Breast epithelium (tissue), 4 donors: Measurements from ENCODE around the gene UBASH3B. TPM values are rescaled to one million over a fixed set of nuclear protein-coding genes. Genes with fewer than 3 reads are reported as not detected.

Experiments used
- DNase-seq, 2 donors: peaks; one replicate each; pipeline ENCODE4 v3.0.0-alpha.2; 2019; ENCODE audit warnings: low spot score in 2 of 2
- H3K27ac ChIP-seq, 2 donors: fragments of 200-600 bp; sonication (generic) in 1 of 2; one replicate each; pipeline ENCODE4 v1.5.1; 2016 to 2019; ENCODE audit warnings: mild to moderate bottlenecking in 1 of 2
- H3K27me3 ChIP-seq, 2 donors: fragments of 200-600 bp; sonication (generic) in 1 of 2; one replicate each; pipeline versions ENCODE4 v1.5.1 to v1.6.0; 2017 to 2019; ENCODE audit warnings: control low read depth in 1 of 2, mild to moderate bottlenecking in 1 of 2
- H3K36me3 ChIP-seq: fragments of 200-600 bp; one replicate; pipeline ENCODE4 v1.5.1; 2019
- H3K4me1 ChIP-seq, 2 donors: fragments of 200-600 bp; sonication (generic); one replicate each; pipeline ENCODE4 v1.5.1; 2016 to 2019; ENCODE audit warnings: control low read depth in 1 of 2
- H3K4me3 ChIP-seq, 3 donors: fragments of 200-600 bp; sonication (generic); 1 replicate in 2 of 3; 2 replicates in 1 of 3; pipeline ENCODE4 v1.5.1; 2016 to 2019; ENCODE audit warnings: mild to moderate bottlenecking in 3 of 3, moderate library complexity in 2 of 3
- H3K9me3 ChIP-seq, 2 donors: fragments of 200-600 bp; sonication (generic) in 1 of 2; one replicate each; pipeline ENCODE4 v1.5.1; 2016 to 2019; ENCODE audit warnings: control low read depth in 1 of 2
- POLR2A ChIP-seq: fragments of 450-650 bp; IDR thresholded peaks from one replicate; pipeline ENCODE4 v1.6.1; 2016; ENCODE audit warnings: antibody characterized with exemption, mild to moderate bottlenecking, moderate library complexity
- POLR2AphosphoS5 ChIP-seq, 3 donors: sonication (generic); formaldehyde crosslinking; IDR thresholded peaks; one replicate each; pipeline ENCODE4 v1.6.1; 2017; ENCODE audit warnings: antibody characterized with exemption in 3 of 3
- intact Hi-C: fragments of 100-400 bp; cut with DNase I; formaldehyde crosslinking; loops from one replicate; pipeline ENCODE4 v1.15.1; 2023; ENCODE audit warnings: low total_unique reads
- total RNA-seq, 3 donors: library from RNA; depleted of rRNA; stranded (reverse); fragments of >200 nt; gene quantifications; one replicate each; pipeline ENCODE4 v1.1.0, GENCODE V29; 2016
- TF ChIP-seq, protein P1 (sequence below), 3 donors: fragments of 450-650 bp; IDR thresholded peaks; one replicate each; pipeline ENCODE4 v1.5.1; 2016 to 2017; ENCODE audit warnings: antibody characterized with exemption in 3 of 3, mild to moderate bottlenecking in 3 of 3, moderate library complexity in 3 of 3

The UBASH3B gene
- total RNA-seq, 3 donors from 2014 or later = 4.7 to 6.2 (median 4.8) TPM

DNA sequence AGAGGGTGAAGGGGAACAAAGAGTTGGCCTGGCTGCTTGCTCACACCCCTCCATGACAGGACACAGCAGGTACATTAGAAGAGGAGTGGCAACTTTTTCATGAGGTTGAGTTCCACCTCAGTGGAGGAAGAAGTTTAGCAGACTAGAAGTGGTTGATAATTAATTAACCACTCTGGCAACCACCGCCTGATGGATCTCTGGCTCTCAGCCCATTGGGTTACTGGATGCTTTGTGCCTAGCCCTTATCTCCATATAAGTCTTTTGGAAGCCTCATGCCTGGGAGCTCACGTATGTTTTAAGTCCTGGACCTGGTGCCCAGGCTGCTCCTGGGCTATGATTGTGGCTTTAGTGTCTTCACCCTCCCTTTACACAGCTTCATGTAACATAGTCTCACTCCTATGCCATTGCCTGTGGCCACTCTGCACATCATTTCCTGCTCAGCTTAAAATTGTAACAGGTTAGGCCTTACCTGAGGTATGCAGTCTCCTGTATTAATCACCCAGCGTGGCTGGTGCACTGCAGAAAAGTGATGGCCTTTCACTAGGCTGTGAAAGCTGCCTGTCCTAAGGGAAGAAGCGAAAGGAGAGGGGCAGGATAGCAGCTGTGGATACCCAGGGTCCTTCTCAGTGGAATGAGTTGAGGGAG lies 110.1 kb downstream of the UBASH3B start:
- Histone ChIP-seq H3K9me3 (no peaks in the 10 kb centered on the region), H3K4me3 (no peak overlapping the region), H3K27ac (no peak overlapping the region), H3K36me3 (no peaks in the 10 kb centered on the region), H3K4me1 (no peaks in the 10 kb centered on the region), H3K27me3 (no peaks in the 10 kb centered on the region)
- DNase-seq = no peak
- TF ChIP-seq POLR2A (no peak), POLR2AphosphoS5 (IDR thresholded peaks at IDR 0.05) (no peak)
- TF ChIP-seq, protein P1, sequence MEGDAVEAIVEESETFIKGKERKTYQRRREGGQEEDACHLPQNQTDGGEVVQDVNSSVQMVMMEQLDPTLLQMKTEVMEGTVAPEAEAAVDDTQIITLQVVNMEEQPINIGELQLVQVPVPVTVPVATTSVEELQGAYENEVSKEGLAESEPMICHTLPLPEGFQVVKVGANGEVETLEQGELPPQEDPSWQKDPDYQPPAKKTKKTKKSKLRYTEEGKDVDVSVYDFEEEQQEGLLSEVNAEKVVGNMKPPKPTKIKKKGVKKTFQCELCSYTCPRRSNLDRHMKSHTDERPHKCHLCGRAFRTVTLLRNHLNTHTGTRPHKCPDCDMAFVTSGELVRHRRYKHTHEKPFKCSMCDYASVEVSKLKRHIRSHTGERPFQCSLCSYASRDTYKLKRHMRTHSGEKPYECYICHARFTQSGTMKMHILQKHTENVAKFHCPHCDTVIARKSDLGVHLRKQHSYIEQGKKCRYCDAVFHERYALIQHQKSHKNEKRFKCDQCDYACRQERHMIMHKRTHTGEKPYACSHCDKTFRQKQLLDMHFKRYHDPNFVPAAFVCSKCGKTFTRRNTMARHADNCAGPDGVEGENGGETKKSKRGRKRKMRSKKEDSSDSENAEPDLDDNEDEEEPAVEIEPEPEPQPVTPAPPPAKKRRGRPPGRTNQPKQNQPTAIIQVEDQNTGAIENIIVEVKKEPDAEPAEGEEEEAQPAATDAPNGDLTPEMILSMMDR (IDR thresholded peaks at IDR 0.05) = no peak
- intact Hi-C loops = no loop called here

DNA sequence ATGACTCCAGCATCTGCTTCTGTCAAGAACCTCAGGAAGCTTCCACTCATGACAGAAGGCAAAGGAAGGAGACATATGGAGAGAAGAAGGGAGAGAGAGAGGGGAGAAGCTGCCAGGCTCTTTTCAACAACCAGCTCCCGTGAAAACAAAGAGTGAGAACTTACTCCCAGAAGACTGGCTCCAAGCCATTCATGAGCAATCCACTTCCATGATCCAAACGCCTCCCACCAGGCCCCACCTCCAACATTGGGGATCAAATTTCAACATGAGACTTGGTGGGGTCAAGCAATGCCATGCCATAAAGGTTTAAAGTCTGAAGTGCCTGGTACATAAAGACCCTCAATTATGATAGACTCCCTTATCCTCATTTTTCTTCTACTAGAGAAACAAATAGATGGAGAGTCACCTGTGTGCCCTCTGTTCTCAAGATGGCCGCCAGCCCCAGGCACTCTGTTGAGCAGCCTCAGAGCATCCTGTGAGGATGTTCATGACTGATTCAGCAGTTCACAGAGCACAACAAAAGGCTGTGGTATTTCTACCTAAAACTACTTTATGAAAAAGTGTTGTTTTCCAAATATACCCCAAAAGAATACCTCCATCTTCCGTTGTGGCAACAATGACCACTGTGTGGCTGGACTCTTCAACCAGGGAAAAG lies 113.7 kb downstream of the UBASH3B start:
- no peaks in the 10 kb centered on the region for H3K36me3 ChIP-seq
- no peaks in the 10 kb centered on the region for H3K4me1 ChIP-seq
- TF ChIP-seq, protein P1 (IDR thresholded peaks at IDR 0.05) = no peak
- no peak for TF ChIP-seq POLR2AphosphoS5 (IDR thresholded peaks at IDR 0.05)
- no peak for TF ChIP-seq POLR2A
- H3K4me3 ChIP-seq = no peak overlapping the region
- H3K27me3 ChIP-seq = no peaks in the 10 kb centered on the region
- no peak overlapping the region for H3K27ac ChIP-seq
- no peaks in the 10 kb centered on the region for H3K9me3 ChIP-seq
- no peak for DNase-seq
- intact Hi-C loops = no loop called here

DNA sequence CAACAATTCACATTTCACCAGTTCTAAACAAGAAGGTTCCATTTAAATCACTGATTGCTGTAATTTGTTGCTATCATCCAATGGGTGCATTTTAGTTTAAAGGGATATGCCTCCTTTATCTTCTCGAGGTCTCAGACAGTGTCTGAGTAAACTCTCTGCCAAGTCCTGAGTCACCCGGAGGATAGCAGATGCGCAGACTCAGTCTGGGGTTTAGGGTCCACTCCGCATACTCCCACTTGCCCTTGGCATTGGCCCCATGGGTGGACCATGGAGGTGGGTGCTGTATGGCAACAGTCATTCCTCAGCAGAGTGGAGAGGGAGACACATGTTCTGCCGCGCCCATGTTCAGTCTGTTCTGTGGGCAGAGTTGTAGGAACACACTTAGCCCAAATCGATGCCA lies 117.4 kb downstream of the UBASH3B start:
- no peaks in the 10 kb centered on the region for H3K9me3 ChIP-seq
- intact Hi-C loops = no loop called here
- TF ChIP-seq, protein P1 (IDR thresholded peaks at IDR 0.05) = no peak

GRCh38 chr11:122773781-122774266 lies 118.3 kb downstream of the UBASH3B start:
- Histone ChIP-seq H3K4me3 (no peak overlapping the region), H3K9me3 (no peaks in the 10 kb centered on the region), H3K4me1 (no peaks in the 10 kb centered on the region), H3K27me3 (no peaks in the 10 kb centered on the region), H3K27ac (no peak overlapping the region), H3K36me3 (no peaks in the 10 kb centered on the region)
- intact Hi-C loops = no loop called here
- TF ChIP-seq POLR2AphosphoS5 (IDR thresholded peaks at IDR 0.05) = no peak
- TF ChIP-seq, protein P1 (IDR thresholded peaks at IDR 0.05) = no peak
- no peak for TF ChIP-seq POLR2A
- no peak for DNase-seq

More for the DNA sequence above, 117.4 kb downstream of the UBASH3B start:
- no peak overlapping the region for H3K4me3 ChIP-seq
- no peak overlapping the region for H3K27ac ChIP-seq
- DNase-seq = no peak
- no peaks in the 10 kb centered on the region for H3K4me1 ChIP-seq
- no peaks in the 10 kb centered on the region for H3K27me3 ChIP-seq
- no peaks in the 10 kb centered on the region for H3K36me3 ChIP-seq

- intact Hi-C loops = no loop called here
- Histone ChIP-seq H3K4me3 (no peak overlapping the region), H3K4me1 (no peaks in the 10 kb centered on the region)
Observed at GRCh38 chr11:122775675-122776271, 120.3 kb downstream of the UBASH3B start.

More at GRCh38 chr11:122775675-122776271, 120.3 kb downstream of the UBASH3B start:
- no peak for DNase-seq
- H3K36me3 ChIP-seq = no peaks in the 10 kb centered on the region
- TF ChIP-seq POLR2AphosphoS5 (IDR thresholded peaks at IDR 0.05) (no peak), POLR2A (no peak)
- TF ChIP-seq, protein P1 (IDR thresholded peaks at IDR 0.05) = no peak
- no peaks in the 10 kb centered on the region for H3K9me3 ChIP-seq
- no peaks in the 10 kb centered on the region for H3K27me3 ChIP-seq
- no peak overlapping the region for H3K27ac ChIP-seq
